ENCODE measurements around the gene TMOD3. TPM values are rescaled to one million over a fixed set of nuclear protein-coding genes. Genes with fewer than 3 reads are reported as not detected.

Gene TMOD3
- total and polyA plus RNA-seq, 2 of the 8 experiments (the other 6 are each of a cell fraction or from before 2014, with no cell fraction given), result 3.9 to 29.0 TPM

DNA sequence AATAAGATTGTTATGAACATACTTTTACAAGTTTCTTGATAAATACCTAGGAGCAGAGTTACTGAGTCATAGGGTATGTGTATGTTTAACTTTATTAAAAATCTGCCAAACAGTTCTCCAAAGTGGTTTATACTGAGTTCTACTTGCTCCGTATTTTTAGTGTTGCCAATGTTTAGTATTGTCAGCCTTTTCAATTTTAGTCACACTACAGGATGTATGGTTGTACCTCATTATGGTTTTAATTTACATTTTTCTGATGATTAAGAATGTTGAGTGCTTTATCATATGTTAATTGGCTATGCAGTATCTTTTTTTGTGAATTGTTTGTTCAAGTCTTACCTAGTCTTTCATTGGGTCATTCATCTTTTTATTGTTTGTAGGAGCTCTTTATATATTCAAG is 4.3 kb downstream of the TMOD3 start:
- Histone ChIP-seq H2AK5ac (ENCODE audit: low read depth, low read length) (no peak overlapping the region), H3K56ac (replicated peaks; ENCODE audit: insufficient read length, low read depth, low read length) (no peak overlapping the region), H3K79me1 (ENCODE audit: low read depth, low read length) (peaks cover 7% of the 10 kb centered on the region; the same call in 1 of the 2 replicates), H4K20me1 (replicated peaks in 1 of 2; ENCODE audit: control insufficient read depth in 1 of 2, insufficient read depth in 2 of 2, low read length in 2 of 2) (peaks cover 7 to 8% of the 10 kb centered on the region in 2 experiments), H3K4me3 (ENCODE audit: extremely low read depth in 1 of 4, insufficient read depth in 2 of 4, low read depth in 3 of 4, low read length in 4 of 4) (no peak overlapping the region), H3K23ac (ENCODE audit: insufficient read length) (no peak overlapping the region), H3K36me3 (ENCODE audit: control insufficient read depth in 2 of 4, insufficient read depth in 4 of 4, low read length in 3 of 4) (no peaks in the 10 kb centered on the region), H2AFZ (ENCODE audit: low read length) (no peak overlapping the region), H2BK5ac (ENCODE audit: low read depth, low read length) (no peak overlapping the region), H3K4ac (replicated peaks; ENCODE audit: insufficient read length, low read depth, low read length) (no peak overlapping the region), H3K14ac (ENCODE audit: insufficient read length) (no peak overlapping the region), H3K4me1 (replicated peaks in 1 of 4; ENCODE audit: control insufficient read depth in 3 of 4, insufficient read depth in 4 of 4, low read length in 3 of 4) (peaks cover 0 to 5% (median 2%) of the 10 kb centered on the region in 4 experiments; a peak in 2 of 7 replicates), H4K5ac (ENCODE audit: insufficient read length, low read depth, low read length) (no peak overlapping the region), H3K27ac (ENCODE audit: low read depth, low read length) (no peak overlapping the region), H2BK15ac (ENCODE audit: low read length) (no peak overlapping the region), H3K79me2 (ENCODE audit: control insufficient read depth in 1 of 2, insufficient read depth in 2 of 2, low read length in 2 of 2) (peaks cover 0 to 67% of the 10 kb centered on the region in 2 experiments; a peak in 3 of 4 replicates), H3K23me2 (ENCODE audit: low read depth, low read length) (no peaks in the 10 kb centered on the region), H3K9ac (replicated peaks in 1 of 4; ENCODE audit: extremely low read depth in 1 of 4, low read depth in 3 of 4, low read length in 3 of 4) (no peak overlapping the region), H2BK20ac (ENCODE audit: low read length) (no peak overlapping the region), H2BK120ac (replicated peaks; ENCODE audit: low read depth, low read length) (no peak overlapping the region), H4K91ac (replicated peaks; ENCODE audit: insufficient read length, low read length) (no peak overlapping the region), H3K27me3 (replicated peaks in 1 of 4; ENCODE audit: control insufficient read depth in 3 of 4, extremely low read depth in 1 of 4, insufficient read depth in 3 of 4, low read length in 3 of 4) (no peaks in the 10 kb centered on the region), H2BK12ac (ENCODE audit: low read depth, low read length) (no peak overlapping the region), H3K4me2 (ENCODE audit: insufficient read depth in 1 of 2, low read depth in 2 of 2, low read length in 2 of 2) (no peak overlapping the region), H4K8ac (ENCODE audit: extremely low read depth, insufficient read depth, low read length) (no peak overlapping the region), H3K18ac (ENCODE audit: extremely low read depth, low read length) (no peak overlapping the region), H3K9me3 (ENCODE audit: insufficient read depth in 2 of 2, low read depth in 1 of 2, low read length in 1 of 2) (no peaks in the 10 kb centered on the region)
- CTCF ChIA-PET (ENCODE audit: partially characterized antibody), result interaction anchor here (1.1 kb wide), 1 partner anchor 9 kb away, joined by 4 read pairs; no protein-coding TSS in a partner anchor
- DNase-seq (ENCODE audit: low read depth in 1 of 2, low spot score in 2 of 2) (no peak), FAIRE-seq (no peak)
- POLR2A ChIA-PET (ENCODE audit: partially characterized antibody), result no interaction called here
- 100% methylated on average over 1 of the region's 1 CpG; no CpG with 5 or more reads in 1 of the 2 experiments for WGBS, 2 experiments (ENCODE audit: extremely low coverage in 1 of 2, insufficient coverage in 1 of 2, insufficient read length in 1 of 2, insufficient replicate concordance in 2 of 2, low coverage in 1 of 2, low lambda C conversion rate in 2 of 2, missing lambda C conversion rate in 1 of 2)
- TF ChIP-seq BCL11A (IDR thresholded peaks at IDR 0.05; ENCODE audit: low read depth in 2 of 2, low read length in 2 of 2), result no peak
- no peak for TF ChIP-seq HDAC6 (IDR thresholded peaks at IDR 0.05; ENCODE audit: low read depth, low read length)
- no peak for TF ChIP-seq SRF (IDR thresholded peaks at IDR 0.05; ENCODE audit: low read depth, low read length)
- no peak for TF ChIP-seq CTBP2 (IDR thresholded peaks at IDR 0.05; ENCODE audit: borderline replicate concordance, insufficient read depth, insufficient read length, low read length)
- TF ChIP-seq CREB1 (IDR thresholded peaks at IDR 0.05), result no peak
- TF ChIP-seq, protein P1, sequence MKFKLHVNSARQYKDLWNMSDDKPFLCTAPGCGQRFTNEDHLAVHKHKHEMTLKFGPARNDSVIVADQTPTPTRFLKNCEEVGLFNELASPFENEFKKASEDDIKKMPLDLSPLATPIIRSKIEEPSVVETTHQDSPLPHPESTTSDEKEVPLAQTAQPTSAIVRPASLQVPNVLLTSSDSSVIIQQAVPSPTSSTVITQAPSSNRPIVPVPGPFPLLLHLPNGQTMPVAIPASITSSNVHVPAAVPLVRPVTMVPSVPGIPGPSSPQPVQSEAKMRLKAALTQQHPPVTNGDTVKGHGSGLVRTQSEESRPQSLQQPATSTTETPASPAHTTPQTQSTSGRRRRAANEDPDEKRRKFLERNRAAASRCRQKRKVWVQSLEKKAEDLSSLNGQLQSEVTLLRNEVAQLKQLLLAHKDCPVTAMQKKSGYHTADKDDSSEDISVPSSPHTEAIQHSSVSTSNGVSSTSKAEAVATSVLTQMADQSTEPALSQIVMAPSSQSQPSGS (IDR thresholded peaks at IDR 0.05; ENCODE audit: low read length), result no peak
